Measurements from ENCODE around the gene IFRD2.
A peak's percentile ranks its signal among the peaks of the same experiment; 100 is the strongest.

DNA sequence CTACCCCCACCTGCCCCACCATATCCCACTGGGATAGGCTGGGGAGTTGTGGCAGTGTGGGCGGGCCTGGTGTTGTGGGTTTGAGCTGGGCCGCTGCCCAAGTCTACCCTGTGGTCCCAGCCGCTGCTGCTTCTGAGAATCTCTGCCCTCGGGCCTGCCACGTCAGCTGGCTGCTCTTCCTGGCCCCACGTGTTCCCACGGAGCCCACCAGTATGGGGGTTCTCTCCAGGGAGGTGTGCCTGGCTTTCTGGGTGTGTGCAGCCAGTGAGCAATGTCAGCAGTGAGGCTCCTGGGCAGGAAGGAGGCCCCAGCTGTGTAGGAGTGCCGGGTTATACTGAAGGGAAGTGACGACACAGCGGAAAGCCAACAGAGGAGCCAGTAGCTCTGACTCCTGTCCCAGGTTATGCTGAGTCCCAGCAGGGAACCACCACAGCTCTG lies 45.7 kb downstream of the IFRD2 start:
- no peak for TF ChIP-seq POLR2A (IDR thresholded peaks at IDR 0.05)
- peak in 1 of 4 experiments; percentile 7 for TF ChIP-seq CTCF (IDR thresholded peaks at IDR 0.05)

Data from gastroesophageal sphincter (tissue), 3 donors.